Mucosa of descending colon (tissue), 3 donors: Measurements from ENCODE around the gene TMEFF2. TPM values are rescaled to one million over a fixed set of nuclear protein-coding genes. Genes with fewer than 3 reads are reported as not detected.

Experiments
- ATAC-seq: fragments of 200-7000 bp; cut with Tn5 transposase; one replicate; pipeline ENCODE4 v1.9.1; 2020; ENCODE audit warnings: mild to moderate bottlenecking, moderate library complexity
- DNase-seq, 3 donors: peaks; one replicate each; pipeline ENCODE4 v3.0.0-alpha.2; 2020
- H3K36me3 ChIP-seq: fragments of 200-600 bp; one replicate; pipeline ENCODE4 v1.8.0; 2021; ENCODE audit warnings: low read depth, mild to moderate bottlenecking
- H3K4me1 ChIP-seq: fragments of 200-600 bp; one replicate; pipeline ENCODE4 v1.8.0; 2021; ENCODE audit warnings: low read depth, mild to moderate bottlenecking
- H3K4me3 ChIP-seq: fragments of 200-600 bp; one replicate; pipeline ENCODE4 v1.8.0; 2021; ENCODE audit warnings: mild to moderate bottlenecking
- H3K9me3 ChIP-seq: fragments of 200-600 bp; one replicate; pipeline ENCODE4 v1.8.0; 2021; ENCODE audit warnings: mild to moderate bottlenecking
- intact Hi-C, 2 donors: fragments of 100-400 bp; cut with DNase I in 1 of 2; cut with micrococcal nuclease in 1 of 2; formaldehyde crosslinking; loops; one replicate each; pipeline versions ENCODE4 v1.11.0 to v1.11.1; 2022; cut with DNase I, micrococcal nuclease
- total RNA-seq, 3 donors: library from RNA; stranded (reverse); fragmentation: NEBNext Ultra II Directional in 2 of 3; extraction: Animal tissue kit (Norgen Biotek cat#: 25700) in 2 of 3; gene quantifications; one replicate each; pipeline versions ENCODE4 v1.2.1 to v1.2.4, GENCODE V29; 2021 to 2023
- TF ChIP-seq, protein P1 (sequence below): fragments of 200-600 bp; IDR thresholded peaks from one replicate; pipeline ENCODE4 v1.8.0; 2022; ENCODE audit warnings: antibody characterized with exemption, mild to moderate bottlenecking
- donor health status: DM: no; HTN: no; CAD: no; lungs with moderate emphysema.
- donor health status: DM: no; HTN: no; CAD: no.
- donor health status: DM: no; HTN: yes; CAD: no.

TMEFF2 gene
- total RNA-seq, 3 donors from 2014 or later = 0.31 to 1.0 TPM; not detected in 1

DNA sequence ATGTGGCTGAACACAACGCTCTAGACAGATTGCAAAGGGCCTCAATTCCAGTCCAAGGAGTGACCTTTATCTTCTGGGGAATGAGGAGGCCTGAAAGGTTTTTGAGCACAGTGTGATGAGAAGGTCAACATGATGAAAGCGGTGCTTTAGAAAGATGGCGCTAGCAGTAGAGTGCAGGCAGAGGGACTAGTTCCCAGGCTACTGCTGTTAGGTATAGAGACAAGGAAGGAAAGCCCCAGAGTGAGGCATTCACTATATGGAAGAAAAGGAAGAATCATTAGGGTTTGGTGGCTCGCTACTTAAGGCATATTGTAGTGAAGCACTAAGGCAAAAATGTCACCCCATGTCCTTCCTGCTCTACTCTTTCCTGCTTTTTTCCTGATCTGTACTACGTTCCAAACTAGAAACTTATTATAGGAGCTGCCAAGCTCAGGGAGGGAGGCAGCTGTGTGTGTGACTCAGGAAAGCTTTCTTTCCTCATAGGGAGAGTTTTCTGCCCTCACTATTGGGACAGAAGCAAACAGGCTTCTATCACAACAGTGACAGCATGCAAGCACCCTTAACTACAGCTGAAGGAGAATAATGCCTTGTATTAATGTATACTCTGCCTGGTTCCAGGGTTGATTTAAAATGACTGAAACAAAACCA is 187.0 kb downstream of the TMEFF2 start:
- no peak overlapping the region for H3K4me3 ChIP-seq
- H3K9me3 ChIP-seq = no peaks in the 10 kb centered on the region
- TF ChIP-seq, protein P1, sequence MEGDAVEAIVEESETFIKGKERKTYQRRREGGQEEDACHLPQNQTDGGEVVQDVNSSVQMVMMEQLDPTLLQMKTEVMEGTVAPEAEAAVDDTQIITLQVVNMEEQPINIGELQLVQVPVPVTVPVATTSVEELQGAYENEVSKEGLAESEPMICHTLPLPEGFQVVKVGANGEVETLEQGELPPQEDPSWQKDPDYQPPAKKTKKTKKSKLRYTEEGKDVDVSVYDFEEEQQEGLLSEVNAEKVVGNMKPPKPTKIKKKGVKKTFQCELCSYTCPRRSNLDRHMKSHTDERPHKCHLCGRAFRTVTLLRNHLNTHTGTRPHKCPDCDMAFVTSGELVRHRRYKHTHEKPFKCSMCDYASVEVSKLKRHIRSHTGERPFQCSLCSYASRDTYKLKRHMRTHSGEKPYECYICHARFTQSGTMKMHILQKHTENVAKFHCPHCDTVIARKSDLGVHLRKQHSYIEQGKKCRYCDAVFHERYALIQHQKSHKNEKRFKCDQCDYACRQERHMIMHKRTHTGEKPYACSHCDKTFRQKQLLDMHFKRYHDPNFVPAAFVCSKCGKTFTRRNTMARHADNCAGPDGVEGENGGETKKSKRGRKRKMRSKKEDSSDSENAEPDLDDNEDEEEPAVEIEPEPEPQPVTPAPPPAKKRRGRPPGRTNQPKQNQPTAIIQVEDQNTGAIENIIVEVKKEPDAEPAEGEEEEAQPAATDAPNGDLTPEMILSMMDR = no peak
- intact Hi-C loops = no loop called here
- DNase-seq (no peak), ATAC-seq (no peak)
- no peaks in the 10 kb centered on the region for H3K36me3 ChIP-seq
- H3K4me1 ChIP-seq = no peaks in the 10 kb centered on the region

DNA sequence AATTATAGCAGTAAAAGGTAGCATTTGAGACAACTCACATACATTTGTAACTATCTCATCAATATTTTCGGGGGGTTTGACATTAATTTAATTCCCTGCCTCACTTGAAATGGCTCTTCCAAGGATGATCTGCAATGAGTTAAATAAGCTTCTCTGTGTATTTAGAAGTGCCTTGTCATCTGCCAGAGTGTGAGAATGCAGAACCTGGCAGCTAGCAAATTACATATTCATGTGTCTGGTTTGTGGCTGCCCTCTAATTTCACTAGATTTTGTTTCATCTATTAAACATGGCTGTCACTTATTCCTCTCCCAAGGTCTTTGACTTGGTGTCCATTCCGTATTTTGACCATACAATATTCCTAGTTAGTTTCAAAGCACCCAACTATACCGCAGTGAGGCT is 189.5 kb downstream of the TMEFF2 start:
- ATAC-seq (no peak), DNase-seq (no peak)
- H3K36me3 ChIP-seq = no peaks in the 10 kb centered on the region
- H3K4me3 ChIP-seq = no peak overlapping the region
- intact Hi-C loops = no loop called here
- H3K9me3 ChIP-seq = no peaks in the 10 kb centered on the region
- TF ChIP-seq, protein P1 = no peak
- no peaks in the 10 kb centered on the region for H3K4me1 ChIP-seq

DNA sequence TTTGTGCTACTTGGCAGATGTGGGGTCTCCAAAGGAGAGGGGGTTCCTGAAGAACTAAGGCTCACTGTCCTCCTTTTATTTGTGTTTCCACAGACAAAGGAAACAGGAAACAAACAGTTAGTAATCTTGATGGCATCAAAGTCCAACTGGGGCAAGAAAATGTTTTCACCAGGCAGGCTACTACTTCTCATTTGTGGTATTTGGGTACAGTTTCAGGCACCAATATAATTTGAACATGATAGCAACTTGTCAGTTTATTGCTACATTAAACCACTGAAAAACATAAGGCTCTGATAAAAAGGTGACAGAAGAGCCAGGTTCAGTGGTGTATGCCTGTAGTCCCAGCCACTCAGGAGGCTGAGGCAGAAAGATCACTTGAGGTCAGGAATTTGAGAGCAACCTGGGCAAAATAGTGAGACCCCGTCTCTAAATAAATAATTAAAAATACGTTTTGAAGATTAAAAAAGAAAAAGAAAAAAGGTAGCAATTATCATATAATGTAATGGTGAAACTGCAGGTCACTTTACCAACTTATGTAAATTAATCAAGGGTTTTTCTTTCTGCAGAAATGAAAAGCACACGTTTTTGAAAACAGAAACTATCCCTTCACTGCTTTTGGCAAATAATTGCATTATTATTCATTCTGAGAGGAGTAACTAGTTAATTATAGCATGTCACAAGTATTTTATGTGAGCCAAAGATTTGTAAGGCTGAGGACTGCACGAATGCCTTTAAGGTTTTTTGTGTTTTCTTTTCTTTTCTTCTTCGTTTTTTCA is 190.4 kb downstream of the TMEFF2 start:
- H3K36me3 ChIP-seq = no peaks in the 10 kb centered on the region
- H3K9me3 ChIP-seq = no peaks in the 10 kb centered on the region
- H3K4me1 ChIP-seq = no peaks in the 10 kb centered on the region
- H3K4me3 ChIP-seq = no peak overlapping the region
- intact Hi-C loops = no loop called here
- ATAC-seq (no peak), DNase-seq (no peak)
- TF ChIP-seq, protein P1 = no peak

DNA sequence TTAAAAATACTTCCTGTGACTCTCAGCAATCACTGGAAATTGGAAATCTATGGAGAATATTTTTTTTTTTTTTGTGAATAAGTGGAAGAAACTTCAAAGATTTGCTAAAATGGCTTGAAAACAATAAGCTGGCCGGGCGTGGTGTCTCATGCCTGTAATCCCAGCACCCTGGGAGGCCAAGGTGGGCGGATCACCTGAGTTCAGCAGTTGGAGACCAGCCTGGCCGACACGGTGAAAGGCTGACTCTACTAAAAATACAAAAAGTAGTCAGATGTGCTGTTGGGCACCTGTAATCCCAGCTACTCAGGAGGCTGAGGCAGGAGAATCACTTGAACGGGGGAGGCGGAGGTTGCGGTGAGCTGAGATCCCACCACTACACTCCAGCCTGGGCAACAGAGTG is 192.3 kb downstream of the TMEFF2 start:
- no peaks in the 10 kb centered on the region for H3K4me1 ChIP-seq
- H3K4me3 ChIP-seq = no peak overlapping the region
- ATAC-seq (no peak), DNase-seq (no peak)
- TF ChIP-seq, protein P1 = no peak
- no peaks in the 10 kb centered on the region for H3K36me3 ChIP-seq
- H3K9me3 ChIP-seq = no peaks in the 10 kb centered on the region
- intact Hi-C loops = no loop called here

DNA sequence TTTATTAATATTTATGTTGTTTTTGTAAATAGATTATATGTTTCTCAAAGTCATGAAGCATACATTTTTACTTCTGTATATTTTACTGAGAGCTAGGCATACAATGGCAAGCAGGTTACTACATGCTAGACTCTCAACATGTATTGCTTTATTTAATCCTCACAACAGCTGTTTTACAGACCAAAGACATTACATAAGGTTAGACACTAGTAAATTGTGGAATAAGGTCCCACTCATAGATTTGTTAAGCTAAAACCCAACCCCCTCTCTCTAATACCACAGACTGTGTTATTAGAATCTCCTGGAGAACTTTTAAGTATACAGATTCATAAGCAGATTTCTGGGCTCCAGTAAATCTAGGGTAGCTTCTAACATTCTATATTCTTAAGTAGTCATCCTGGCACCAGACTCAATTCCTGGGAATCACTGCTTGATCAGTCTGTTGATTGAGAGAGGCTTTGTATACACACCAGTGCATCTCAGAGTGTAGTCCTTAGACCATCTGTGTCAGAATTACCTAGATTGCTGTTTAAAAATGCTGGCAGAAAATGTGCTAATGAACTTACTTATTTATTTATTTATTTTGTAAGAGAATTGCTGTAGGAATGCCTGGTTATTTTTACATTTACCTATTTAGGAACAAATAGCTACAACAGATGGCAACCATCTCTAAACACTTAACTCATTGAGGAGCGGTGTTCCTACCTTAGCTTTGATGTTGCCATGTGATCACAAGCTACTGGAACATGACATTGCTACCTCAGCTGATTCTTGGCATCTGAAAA is 194.3 kb downstream of the TMEFF2 start:
- H3K36me3 ChIP-seq = no peaks in the 10 kb centered on the region
- no peak overlapping the region for H3K4me3 ChIP-seq
- no peaks in the 10 kb centered on the region for H3K4me1 ChIP-seq
- no peak for DNase-seq
- TF ChIP-seq, protein P1 = no peak
- intact Hi-C loops = no loop called here
- no peak for ATAC-seq
- H3K9me3 ChIP-seq = no peaks in the 10 kb centered on the region
